Measurements from ENCODE around the gene IL6R.
"Not testable (repeated sequence)": the region's sequence is repeated elsewhere in the genome, so short reads cannot be mapped to it uniquely, and the experiment has no call there.

Gene IL6R

GRCh38 chr1:154406886-154407197, 1.7 kb downstream of the IL6R start:
- DNase-seq (ENCODE audit: low read depth, low spot score) = no peak

- DNase-seq (ENCODE audit: low read depth, low spot score) = no peak
Measured at GRCh38 chr1:154407198-154408091, 2.3 kb downstream of the IL6R start.

- no peak for DNase-seq (ENCODE audit: low read depth, low spot score)
Measured at GRCh38 chr1:154408174-154408777, 3.1 kb downstream of the IL6R start.

- DNase-seq (ENCODE audit: low read depth, low spot score) = no peak
Measured at GRCh38 chr1:154410185-154410827, 5.2 kb downstream of the IL6R start.

- no peak for DNase-seq (ENCODE audit: low read depth, low spot score)
Measured at GRCh38 chr1:154411525-154411924, 6.4 kb downstream of the IL6R start.

- DNase-seq (ENCODE audit: low read depth, low spot score) = no peak
Measured at GRCh38 chr1:154413177-154413783, 8.1 kb downstream of the IL6R start.

- DNase-seq (ENCODE audit: low read depth, low spot score) = no peak
Measured at GRCh38 chr1:154414606-154415005, 9.5 kb downstream of the IL6R start.

GRCh38 chr1:154416471-154417337, 11.6 kb downstream of the IL6R start:
- DNase-seq (ENCODE audit: low read depth, low spot score) = no peak

GRCh38 chr1:154417338-154417608, 12.1 kb downstream of the IL6R start:
- DNase-seq (ENCODE audit: low read depth, low spot score) = no peak

- peak; percentile 79 for DNase-seq (ENCODE audit: low read depth, low spot score)
Measured at GRCh38 chr1:154418062-154418921, 13.1 kb downstream of the IL6R start.

GRCh38 chr1:154418923-154419619, 13.9 kb downstream of the IL6R start:
- DNase-seq (ENCODE audit: low read depth, low spot score) = no peak

GRCh38 chr1:154419620-154420571, 14.8 kb downstream of the IL6R start:
- DNase-seq (ENCODE audit: low read depth, low spot score) = peak; percentile 94

- no peak for DNase-seq (ENCODE audit: low read depth, low spot score)
Measured at GRCh38 chr1:154420961-154421924, 16.1 kb downstream of the IL6R start.

GRCh38 chr1:154422049-154422448, 16.9 kb downstream of the IL6R start:
- DNase-seq (ENCODE audit: low read depth, low spot score) = not testable (repeated sequence)

GRCh38 chr1:154422521-154422920, 17.4 kb downstream of the IL6R start:
- DNase-seq (ENCODE audit: low read depth, low spot score) = no peak

- DNase-seq (ENCODE audit: low read depth, low spot score) = peak; percentile 72
Measured at GRCh38 chr1:154423304-154423987, 18.3 kb downstream of the IL6R start.

GRCh38 chr1:154423988-154424326, 18.8 kb downstream of the IL6R start:
- no peak for DNase-seq (ENCODE audit: low read depth, low spot score)

All from astrocyte of the hippocampus (primary cell).